GM12878 (cell line): ENCODE results near the gene ADK. TPM values are rescaled to one million over a fixed set of nuclear protein-coding genes. Genes with fewer than 3 reads are reported as not detected.

Experiments
- ATAC-seq: fragments of 200-7000 bp; cut with Tn5 transposase; 3 replicates; pipeline ENCODE4 v1.9.1; 2020; ENCODE audit warnings: mild to moderate bottlenecking, moderate library complexity
- BruUV-seq: library from RNA; stranded (reverse); fragments of 400-500 nt; replicated peaks from 2 replicates; lab custom pipeline; 2021; lab: Mats Ljungman, UMichigan
- CTCF ChIA-PET: fragments of 300-600 bp; sonication (Branson Sonifier 250); formaldehyde crosslinking; extraction: SDS; loops from one replicate; lab custom pipeline; 2021; ENCODE audit warnings: inconsistent platforms; lab: Yijun Ruan, JAX
- POLR2A ChIA-PET: fragments of 350-600 bp; formaldehyde crosslinking; extraction: SDS; loops from one replicate; lab custom pipeline; 2021; ENCODE audit warnings: inconsistent platforms; lab: Charles Lee
- RAD21 ChIA-PET: fragments of 300-600 bp; sonication (Branson Sonifier 250); formaldehyde crosslinking; loops from one replicate; lab custom pipeline; 2023; ENCODE audit warnings: antibody characterized with exemption; ENCODE audit not compliant: unreplicated experiment; lab: Charles Lee
- SMC1A ChIA-PET: fragments of 300-600 bp; sonication (Branson Sonifier 250); formaldehyde crosslinking; loops from one replicate; lab custom pipeline; 2023; ENCODE audit not compliant: unreplicated experiment, uncharacterized antibody; lab: Charles Lee
- DNase-seq: peaks from one replicate; pipeline ENCODE4 v3.0.0-alpha.2; 2011; ENCODE audit warnings: low read depth, low spot score
- FAIRE-seq: peaks from 3 replicates; lab custom pipeline; 2011; peaks lifted over from hg19 to GRCh38; lab: Jason Lieb, UNC
- H2AFZ ChIP-seq: 2 replicates; pipeline ENCODE4 v1.6.0; 2011; ENCODE audit warnings: low read depth, low read length, control low read depth; ENCODE audit not compliant: control insufficient read depth
- H3K27ac ChIP-seq: 2 replicates; pipeline ENCODE4 v1.5.1; 2011; ENCODE audit warnings: control low read depth; ENCODE audit not compliant: control insufficient read depth, insufficient read depth
- H3K27me3 ChIP-seq, 2 experiments: replicated peaks in 1 of 2; 2 replicates each; pipeline versions ENCODE4 v1.6.0 to v1.6.1; 2011; ENCODE audit warnings: low read length in 1 of 2; ENCODE audit not compliant: control insufficient read depth in 2 of 2, insufficient read depth in 2 of 2
- H3K36me3 ChIP-seq, 2 experiments: 2 replicates each; pipeline ENCODE4 v1.5.1; 2011; ENCODE audit warnings: low read length in 1 of 2; ENCODE audit not compliant: control insufficient read depth in 2 of 2, insufficient read depth in 2 of 2
- H3K4me1 ChIP-seq: 2 replicates; pipeline ENCODE4 v1.6.1; 2011; ENCODE audit warnings: mild to moderate bottlenecking, low read length, moderate library complexity, mixed read lengths; ENCODE audit not compliant: control insufficient read depth, insufficient read depth
- H3K4me2 ChIP-seq: 2 replicates; pipeline ENCODE4 v1.6.0; 2011; ENCODE audit warnings: control low read depth; ENCODE audit not compliant: control insufficient read depth, insufficient read depth
- H3K4me3 ChIP-seq: fragments of 200-600 bp; sonication (generic); 2 replicates; pipeline ENCODE4 v1.5.1; 2016
- H3K79me2 ChIP-seq: 2 replicates; pipeline ENCODE4 v1.6.0; 2011; ENCODE audit warnings: low read length; ENCODE audit not compliant: control insufficient read depth, insufficient read depth
- H3K9ac ChIP-seq: 2 replicates; pipeline ENCODE4 v1.8.0; 2011; ENCODE audit warnings: low read length, control low read depth, mixed read lengths; ENCODE audit not compliant: control insufficient read depth, insufficient read depth
- H3K9me3 ChIP-seq: replicated peaks from 3 replicates; pipeline ENCODE4 v1.5.1; 2011; ENCODE audit warnings: mild to moderate bottlenecking, low read length; ENCODE audit not compliant: control insufficient read depth, insufficient read depth
- H4K20me1 ChIP-seq: 2 replicates; pipeline ENCODE4 v1.6.0; 2011; ENCODE audit not compliant: control insufficient read depth, insufficient read depth
- CBX3 ChIP-seq: fragments of 200-600 bp; sonication (generic); IDR thresholded peaks from 2 replicates; pipeline ENCODE4 v1.6.1; 2016; ENCODE audit warnings: low read depth, borderline replicate concordance
- GABPA ChIP-seq: IDR thresholded peaks from 2 replicates; pipeline ENCODE4 v1.6.1; 2014; ENCODE audit warnings: antibody characterized with exemption, low read depth, mild to moderate bottlenecking, inconsistent platforms
- NFIC ChIP-seq: IDR thresholded peaks from 2 replicates; pipeline ENCODE4 v1.6.1; 2012; ENCODE audit warnings: low read depth, mild to moderate bottlenecking, inconsistent platforms, low read length, moderate library complexity
- ZNF274 ChIP-seq: IDR thresholded peaks from one replicate; pipeline ENCODE4 v1.8.0; 2011; ENCODE audit not compliant: insufficient read length, insufficient read depth
- WGBS: methylation state at CpG from one replicate; pipeline ENCODE4 v1.1.6; 2016; ENCODE audit warnings: low lambda C conversion rate; ENCODE audit not compliant: insufficient replicate concordance, insufficient coverage; ENCODE audit errors: missing lambda C conversion rate; 5-methylcytosine and 5-hydroxymethylcytosine counted together
- in situ Hi-C: fragments of 300-500 bp; cut with MboI; formaldehyde crosslinking; loops from 9 replicates; pipeline ENCODE4 v1.14.3; 2018; ENCODE audit warnings: mixed read lengths
- intact Hi-C: fragments of 100-400 bp; cut with micrococcal nuclease; formaldehyde crosslinking; loops from one replicate; pipeline ENCODE4 v1.14.2; 2022; ENCODE audit not compliant: unreplicated experiment
- polyA plus RNA-seq, 11 experiments: library from polyadenylated mRNA; depleted of rRNA in 4 of 11; unstranded in 6 of 11; stranded (reverse) in 5 of 11; fragments of >200 nt; fragmentation: Nextera tagmentation in 4 of 11; fragmentation: Illumina TruSeq in 1 of 11; extraction: Ambion mirVana in 4 of 11; extraction: Trizol in 1 of 11; gene quantifications; 1 replicate in 1 of 11; 2 replicates in 10 of 11; pipeline versions ENCODE4 v1.2.1 to v1.2.3, GENCODE V29; 2011 to 2016; ENCODE audit warnings: inconsistent platforms in 2 of 11, missing spikeins in 2 of 11, low read depth in 1 of 11
- total RNA-seq, 4 experiments: library from RNA; depleted of rRNA in 3 of 4; stranded (reverse); fragments of >200 nt in 3 of 4; fragmentation: Illumina TruSeq in 1 of 4; extraction: Trizol in 1 of 4; gene quantifications; 2 replicates each; pipeline versions ENCODE4 v1.2.1 to v1.2.3, GENCODE V29; 2013 to 2021
- TF ChIP-seq, protein P1 (sequence below): fragments of 450-650 bp; IDR thresholded peaks from 2 replicates; pipeline ENCODE4 v1.6.1; 2016; ENCODE audit warnings: mild to moderate bottlenecking

ADK gene
- total and polyA plus RNA-seq, 10 of the 15 experiments (the other 5 are each of a cell fraction or from before 2014, with no cell fraction given), result 42.0 to 151 (median 81.6) TPM

GRCh38 chr10:74365109-74365508 lies 214.1 kb downstream of the ADK start (continued):
- TF ChIP-seq, protein P1, sequence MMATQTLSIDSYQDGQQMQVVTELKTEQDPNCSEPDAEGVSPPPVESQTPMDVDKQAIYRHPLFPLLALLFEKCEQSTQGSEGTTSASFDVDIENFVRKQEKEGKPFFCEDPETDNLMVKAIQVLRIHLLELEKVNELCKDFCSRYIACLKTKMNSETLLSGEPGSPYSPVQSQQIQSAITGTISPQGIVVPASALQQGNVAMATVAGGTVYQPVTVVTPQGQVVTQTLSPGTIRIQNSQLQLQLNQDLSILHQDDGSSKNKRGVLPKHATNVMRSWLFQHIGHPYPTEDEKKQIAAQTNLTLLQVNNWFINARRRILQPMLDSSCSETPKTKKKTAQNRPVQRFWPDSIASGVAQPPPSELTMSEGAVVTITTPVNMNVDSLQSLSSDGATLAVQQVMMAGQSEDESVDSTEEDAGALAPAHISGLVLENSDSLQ, result no peak
- TF ChIP-seq GABPA (no peak), ZNF274 (no peak)

GRCh38 chr10:74371696-74372095 lies 220.7 kb downstream of the ADK start:
- Histone ChIP-seq H3K4me1 (no peaks in the 10 kb centered on the region), H4K20me1 (no peaks in the 10 kb centered on the region), H3K27ac (no peak overlapping the region), H3K9ac (no peak overlapping the region), H3K4me3 (no peak overlapping the region)
- ChIA-PET RAD21 (no interaction called here), POLR2A (no interaction called here), CTCF (no interaction called here), SMC1A (no interaction called here)
- intact Hi-C loops, result no loop called here
- DNase-seq (no peak), ATAC-seq (no peak)
- WGBS, result 99% methylated on average over 7 of the region's 7 CpGs
- BruUV-seq, result no TSS peak
- TF ChIP-seq NFIC, result no peak
- TF ChIP-seq CBX3, result no peak
- TF ChIP-seq, all 136 proteins: peak for 0
- no peaks in the 10 kb centered on the region for H3K9me3 ChIP-seq
- no peak overlapping the region for H3K4me2 ChIP-seq
- no peak overlapping the region for H2AFZ ChIP-seq
- in situ Hi-C loops, result no loop called here
- FAIRE-seq, result no peak
- H3K79me2 ChIP-seq, result no peaks in the 10 kb centered on the region
- peaks cover 1 to 2% of the 10 kb centered on the region in 2 experiments; a peak in 2 of 4 replicates for H3K36me3 ChIP-seq
- no peaks in the 10 kb centered on the region for H3K27me3 ChIP-seq
